WTC11 (cell line): Measurements from ENCODE around the gene MBTPS2.

Source experiments
- CREB1 ChIP-seq: sonication (generic); formaldehyde crosslinking; IDR thresholded peaks from 2 replicates; pipeline ENCODE4 v1.8.0; 2023; ENCODE audit warnings: mild to moderate bottlenecking, missing genetic modification reagents
- ESRRA ChIP-seq: sonication (generic); formaldehyde crosslinking; IDR thresholded peaks from 2 replicates; pipeline ENCODE4 v1.8.1; 2022; ENCODE audit warnings: mild to moderate bottlenecking, missing genetic modification reagents, borderline replicate concordance
- ETV6 ChIP-seq: sonication (generic); formaldehyde crosslinking; IDR thresholded peaks from 2 replicates; pipeline ENCODE4 v1.8.1; 2022; ENCODE audit warnings: mild to moderate bottlenecking, missing genetic modification reagents
- FOXK1 ChIP-seq: sonication (generic); formaldehyde crosslinking; IDR thresholded peaks from 2 replicates; pipeline ENCODE4 v1.8.0; 2022; ENCODE audit warnings: mild to moderate bottlenecking, moderate library complexity, missing genetic modification reagents
- NFYB ChIP-seq: sonication (generic); formaldehyde crosslinking; conservative IDR thresholded peaks from 2 replicates; pipeline ENCODE4 v1.8.0; 2022; ENCODE audit warnings: low read depth, missing genetic modification reagents
- NR1H2 ChIP-seq: sonication (generic); formaldehyde crosslinking; IDR thresholded peaks from 2 replicates; pipeline ENCODE4 v1.9.0; 2021; ENCODE audit warnings: mild to moderate bottlenecking, moderate library complexity, missing genetic modification reagents
- NR2C2 ChIP-seq: sonication (generic); formaldehyde crosslinking; IDR thresholded peaks from 2 replicates; pipeline ENCODE4 v1.8.0; 2022; ENCODE audit warnings: mild to moderate bottlenecking, missing genetic modification reagents
- ZNF121 ChIP-seq: sonication (generic); formaldehyde crosslinking; IDR thresholded peaks from 2 replicates; pipeline ENCODE4 v1.8.0; 2023; ENCODE audit warnings: missing genetic modification reagents
- TF ChIP-seq, protein P1 (sequence below): fragments of 200-600 bp; IDR thresholded peaks from 2 replicates; pipeline ENCODE4 v1.8.0; 2022; ENCODE audit warnings: antibody characterized with exemption
- TF ChIP-seq, protein P2 (sequence below): sonication (generic); formaldehyde crosslinking; IDR thresholded peaks from 2 replicates; pipeline ENCODE4 v1.8.0; 2022; ENCODE audit warnings: missing genetic modification reagents
- TF ChIP-seq, protein P3 (sequence below): sonication (generic); formaldehyde crosslinking; IDR thresholded peaks from 2 replicates; pipeline ENCODE4 v1.8.0; 2022; ENCODE audit warnings: mild to moderate bottlenecking, missing genetic modification reagents
- TF ChIP-seq, protein P4 (sequence below): sonication (generic); formaldehyde crosslinking; IDR thresholded peaks from 2 replicates; pipeline ENCODE4 v1.8.1; 2022; ENCODE audit warnings: low read depth, missing genetic modification reagents, borderline replicate concordance
- TF ChIP-seq, protein P5 (sequence below): sonication (generic); formaldehyde crosslinking; conservative IDR thresholded peaks from 2 replicates; pipeline ENCODE4 v1.8.1; 2023; ENCODE audit warnings: mild to moderate bottlenecking, low read depth, missing genetic modification reagents, moderate library complexity
- TF ChIP-seq, protein P6 (sequence below): fragments of 250-450 bp; sonication (Bioruptor Pico); IDR thresholded peaks from 2 replicates; pipeline ENCODE4 v1.9.0; 2021; ENCODE audit warnings: mild to moderate bottlenecking, borderline replicate concordance

DNA sequence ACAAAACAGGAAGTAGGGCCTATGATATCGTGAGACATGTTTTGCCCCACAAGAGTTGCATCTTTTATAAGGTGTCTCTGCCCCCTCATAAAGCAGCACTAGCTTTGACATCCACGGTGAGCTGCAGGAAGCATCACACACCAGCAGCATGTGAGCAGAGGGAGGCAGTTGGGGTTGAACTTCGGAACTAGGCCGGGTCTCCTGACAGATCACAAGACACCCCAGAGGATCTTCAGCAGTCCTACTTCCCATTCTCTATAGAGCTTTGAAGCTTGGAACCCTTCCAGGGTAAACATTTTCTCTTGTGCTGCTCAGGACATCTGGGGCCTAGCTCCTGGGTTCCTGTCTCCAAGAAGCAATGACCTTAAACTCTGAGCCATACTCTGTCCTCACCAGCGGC, 43.8 kb downstream of the MBTPS2 start:
- TF ChIP-seq, protein P1, sequence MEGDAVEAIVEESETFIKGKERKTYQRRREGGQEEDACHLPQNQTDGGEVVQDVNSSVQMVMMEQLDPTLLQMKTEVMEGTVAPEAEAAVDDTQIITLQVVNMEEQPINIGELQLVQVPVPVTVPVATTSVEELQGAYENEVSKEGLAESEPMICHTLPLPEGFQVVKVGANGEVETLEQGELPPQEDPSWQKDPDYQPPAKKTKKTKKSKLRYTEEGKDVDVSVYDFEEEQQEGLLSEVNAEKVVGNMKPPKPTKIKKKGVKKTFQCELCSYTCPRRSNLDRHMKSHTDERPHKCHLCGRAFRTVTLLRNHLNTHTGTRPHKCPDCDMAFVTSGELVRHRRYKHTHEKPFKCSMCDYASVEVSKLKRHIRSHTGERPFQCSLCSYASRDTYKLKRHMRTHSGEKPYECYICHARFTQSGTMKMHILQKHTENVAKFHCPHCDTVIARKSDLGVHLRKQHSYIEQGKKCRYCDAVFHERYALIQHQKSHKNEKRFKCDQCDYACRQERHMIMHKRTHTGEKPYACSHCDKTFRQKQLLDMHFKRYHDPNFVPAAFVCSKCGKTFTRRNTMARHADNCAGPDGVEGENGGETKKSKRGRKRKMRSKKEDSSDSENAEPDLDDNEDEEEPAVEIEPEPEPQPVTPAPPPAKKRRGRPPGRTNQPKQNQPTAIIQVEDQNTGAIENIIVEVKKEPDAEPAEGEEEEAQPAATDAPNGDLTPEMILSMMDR = no peak
- TF ChIP-seq NR2C2 (CRISPR knock-in tag) (no peak), ETV6 (CRISPR knock-in tag) (no peak), FOXK1 (CRISPR knock-in tag) (no peak), ZNF121 (CRISPR knock-in tag) (no peak), CREB1 (no peak), NFYB (CRISPR knock-in tag) (no peak), NR1H2 (CRISPR knock-in tag) (no peak), ESRRA (CRISPR knock-in tag) (no peak)
- TF ChIP-seq, protein P2, sequence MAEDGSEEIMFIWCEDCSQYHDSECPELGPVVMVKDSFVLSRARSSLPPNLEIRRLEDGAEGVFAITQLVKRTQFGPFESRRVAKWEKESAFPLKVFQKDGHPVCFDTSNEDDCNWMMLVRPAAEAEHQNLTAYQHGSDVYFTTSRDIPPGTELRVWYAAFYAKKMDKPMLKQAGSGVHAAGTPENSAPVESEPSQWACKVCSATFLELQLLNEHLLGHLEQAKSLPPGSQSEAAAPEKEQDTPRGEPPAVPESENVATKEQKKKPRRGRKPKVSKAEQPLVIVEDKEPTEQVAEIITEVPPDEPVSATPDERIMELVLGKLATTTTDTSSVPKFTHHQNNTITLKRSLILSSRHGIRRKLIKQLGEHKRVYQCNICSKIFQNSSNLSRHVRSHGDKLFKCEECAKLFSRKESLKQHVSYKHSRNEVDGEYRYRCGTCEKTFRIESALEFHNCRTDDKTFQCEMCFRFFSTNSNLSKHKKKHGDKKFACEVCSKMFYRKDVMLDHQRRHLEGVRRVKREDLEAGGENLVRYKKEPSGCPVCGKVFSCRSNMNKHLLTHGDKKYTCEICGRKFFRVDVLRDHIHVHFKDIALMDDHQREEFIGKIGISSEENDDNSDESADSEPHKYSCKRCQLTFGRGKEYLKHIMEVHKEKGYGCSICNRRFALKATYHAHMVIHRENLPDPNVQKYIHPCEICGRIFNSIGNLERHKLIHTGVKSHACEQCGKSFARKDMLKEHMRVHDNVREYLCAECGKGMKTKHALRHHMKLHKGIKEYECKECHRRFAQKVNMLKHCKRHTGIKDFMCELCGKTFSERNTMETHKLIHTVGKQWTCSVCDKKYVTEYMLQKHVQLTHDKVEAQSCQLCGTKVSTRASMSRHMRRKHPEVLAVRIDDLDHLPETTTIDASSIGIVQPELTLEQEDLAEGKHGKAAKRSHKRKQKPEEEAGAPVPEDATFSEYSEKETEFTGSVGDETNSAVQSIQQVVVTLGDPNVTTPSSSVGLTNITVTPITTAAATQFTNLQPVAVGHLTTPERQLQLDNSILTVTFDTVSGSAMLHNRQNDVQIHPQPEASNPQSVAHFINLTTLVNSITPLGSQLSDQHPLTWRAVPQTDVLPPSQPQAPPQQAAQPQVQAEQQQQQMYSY = no peak
- TF ChIP-seq, protein P3, sequence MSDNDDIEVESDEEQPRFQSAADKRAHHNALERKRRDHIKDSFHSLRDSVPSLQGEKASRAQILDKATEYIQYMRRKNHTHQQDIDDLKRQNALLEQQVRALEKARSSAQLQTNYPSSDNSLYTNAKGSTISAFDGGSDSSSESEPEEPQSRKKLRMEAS (CRISPR knock-in tag) = no peak
- TF ChIP-seq, protein P4, sequence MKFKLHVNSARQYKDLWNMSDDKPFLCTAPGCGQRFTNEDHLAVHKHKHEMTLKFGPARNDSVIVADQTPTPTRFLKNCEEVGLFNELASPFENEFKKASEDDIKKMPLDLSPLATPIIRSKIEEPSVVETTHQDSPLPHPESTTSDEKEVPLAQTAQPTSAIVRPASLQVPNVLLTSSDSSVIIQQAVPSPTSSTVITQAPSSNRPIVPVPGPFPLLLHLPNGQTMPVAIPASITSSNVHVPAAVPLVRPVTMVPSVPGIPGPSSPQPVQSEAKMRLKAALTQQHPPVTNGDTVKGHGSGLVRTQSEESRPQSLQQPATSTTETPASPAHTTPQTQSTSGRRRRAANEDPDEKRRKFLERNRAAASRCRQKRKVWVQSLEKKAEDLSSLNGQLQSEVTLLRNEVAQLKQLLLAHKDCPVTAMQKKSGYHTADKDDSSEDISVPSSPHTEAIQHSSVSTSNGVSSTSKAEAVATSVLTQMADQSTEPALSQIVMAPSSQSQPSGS = no peak
- TF ChIP-seq, protein P5, sequence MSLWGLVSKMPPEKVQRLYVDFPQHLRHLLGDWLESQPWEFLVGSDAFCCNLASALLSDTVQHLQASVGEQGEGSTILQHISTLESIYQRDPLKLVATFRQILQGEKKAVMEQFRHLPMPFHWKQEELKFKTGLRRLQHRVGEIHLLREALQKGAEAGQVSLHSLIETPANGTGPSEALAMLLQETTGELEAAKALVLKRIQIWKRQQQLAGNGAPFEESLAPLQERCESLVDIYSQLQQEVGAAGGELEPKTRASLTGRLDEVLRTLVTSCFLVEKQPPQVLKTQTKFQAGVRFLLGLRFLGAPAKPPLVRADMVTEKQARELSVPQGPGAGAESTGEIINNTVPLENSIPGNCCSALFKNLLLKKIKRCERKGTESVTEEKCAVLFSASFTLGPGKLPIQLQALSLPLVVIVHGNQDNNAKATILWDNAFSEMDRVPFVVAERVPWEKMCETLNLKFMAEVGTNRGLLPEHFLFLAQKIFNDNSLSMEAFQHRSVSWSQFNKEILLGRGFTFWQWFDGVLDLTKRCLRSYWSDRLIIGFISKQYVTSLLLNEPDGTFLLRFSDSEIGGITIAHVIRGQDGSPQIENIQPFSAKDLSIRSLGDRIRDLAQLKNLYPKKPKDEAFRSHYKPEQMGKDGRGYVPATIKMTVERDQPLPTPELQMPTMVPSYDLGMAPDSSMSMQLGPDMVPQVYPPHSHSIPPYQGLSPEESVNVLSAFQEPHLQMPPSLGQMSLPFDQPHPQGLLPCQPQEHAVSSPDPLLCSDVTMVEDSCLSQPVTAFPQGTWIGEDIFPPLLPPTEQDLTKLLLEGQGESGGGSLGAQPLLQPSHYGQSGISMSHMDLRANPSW (CRISPR knock-in tag) = no peak
- TF ChIP-seq, protein P6, sequence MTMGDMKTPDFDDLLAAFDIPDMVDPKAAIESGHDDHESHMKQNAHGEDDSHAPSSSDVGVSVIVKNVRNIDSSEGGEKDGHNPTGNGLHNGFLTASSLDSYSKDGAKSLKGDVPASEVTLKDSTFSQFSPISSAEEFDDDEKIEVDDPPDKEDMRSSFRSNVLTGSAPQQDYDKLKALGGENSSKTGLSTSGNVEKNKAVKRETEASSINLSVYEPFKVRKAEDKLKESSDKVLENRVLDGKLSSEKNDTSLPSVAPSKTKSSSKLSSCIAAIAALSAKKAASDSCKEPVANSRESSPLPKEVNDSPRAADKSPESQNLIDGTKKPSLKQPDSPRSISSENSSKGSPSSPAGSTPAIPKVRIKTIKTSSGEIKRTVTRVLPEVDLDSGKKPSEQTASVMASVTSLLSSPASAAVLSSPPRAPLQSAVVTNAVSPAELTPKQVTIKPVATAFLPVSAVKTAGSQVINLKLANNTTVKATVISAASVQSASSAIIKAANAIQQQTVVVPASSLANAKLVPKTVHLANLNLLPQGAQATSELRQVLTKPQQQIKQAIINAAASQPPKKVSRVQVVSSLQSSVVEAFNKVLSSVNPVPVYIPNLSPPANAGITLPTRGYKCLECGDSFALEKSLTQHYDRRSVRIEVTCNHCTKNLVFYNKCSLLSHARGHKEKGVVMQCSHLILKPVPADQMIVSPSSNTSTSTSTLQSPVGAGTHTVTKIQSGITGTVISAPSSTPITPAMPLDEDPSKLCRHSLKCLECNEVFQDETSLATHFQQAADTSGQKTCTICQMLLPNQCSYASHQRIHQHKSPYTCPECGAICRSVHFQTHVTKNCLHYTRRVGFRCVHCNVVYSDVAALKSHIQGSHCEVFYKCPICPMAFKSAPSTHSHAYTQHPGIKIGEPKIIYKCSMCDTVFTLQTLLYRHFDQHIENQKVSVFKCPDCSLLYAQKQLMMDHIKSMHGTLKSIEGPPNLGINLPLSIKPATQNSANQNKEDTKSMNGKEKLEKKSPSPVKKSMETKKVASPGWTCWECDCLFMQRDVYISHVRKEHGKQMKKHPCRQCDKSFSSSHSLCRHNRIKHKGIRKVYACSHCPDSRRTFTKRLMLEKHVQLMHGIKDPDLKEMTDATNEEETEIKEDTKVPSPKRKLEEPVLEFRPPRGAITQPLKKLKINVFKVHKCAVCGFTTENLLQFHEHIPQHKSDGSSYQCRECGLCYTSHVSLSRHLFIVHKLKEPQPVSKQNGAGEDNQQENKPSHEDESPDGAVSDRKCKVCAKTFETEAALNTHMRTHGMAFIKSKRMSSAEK (CRISPR knock-in tag) = no peak
